ENCODE measurements around the gene MKNK2. TPM values are rescaled to one million over a fixed set of nuclear protein-coding genes. Genes with fewer than 3 reads are reported as not detected.

The MKNK2 gene
- total and polyA plus RNA-seq, 2 donors (not counting 1 experiment from before 2014, with no cell fraction given) = 440 to 777 TPM

DNA sequence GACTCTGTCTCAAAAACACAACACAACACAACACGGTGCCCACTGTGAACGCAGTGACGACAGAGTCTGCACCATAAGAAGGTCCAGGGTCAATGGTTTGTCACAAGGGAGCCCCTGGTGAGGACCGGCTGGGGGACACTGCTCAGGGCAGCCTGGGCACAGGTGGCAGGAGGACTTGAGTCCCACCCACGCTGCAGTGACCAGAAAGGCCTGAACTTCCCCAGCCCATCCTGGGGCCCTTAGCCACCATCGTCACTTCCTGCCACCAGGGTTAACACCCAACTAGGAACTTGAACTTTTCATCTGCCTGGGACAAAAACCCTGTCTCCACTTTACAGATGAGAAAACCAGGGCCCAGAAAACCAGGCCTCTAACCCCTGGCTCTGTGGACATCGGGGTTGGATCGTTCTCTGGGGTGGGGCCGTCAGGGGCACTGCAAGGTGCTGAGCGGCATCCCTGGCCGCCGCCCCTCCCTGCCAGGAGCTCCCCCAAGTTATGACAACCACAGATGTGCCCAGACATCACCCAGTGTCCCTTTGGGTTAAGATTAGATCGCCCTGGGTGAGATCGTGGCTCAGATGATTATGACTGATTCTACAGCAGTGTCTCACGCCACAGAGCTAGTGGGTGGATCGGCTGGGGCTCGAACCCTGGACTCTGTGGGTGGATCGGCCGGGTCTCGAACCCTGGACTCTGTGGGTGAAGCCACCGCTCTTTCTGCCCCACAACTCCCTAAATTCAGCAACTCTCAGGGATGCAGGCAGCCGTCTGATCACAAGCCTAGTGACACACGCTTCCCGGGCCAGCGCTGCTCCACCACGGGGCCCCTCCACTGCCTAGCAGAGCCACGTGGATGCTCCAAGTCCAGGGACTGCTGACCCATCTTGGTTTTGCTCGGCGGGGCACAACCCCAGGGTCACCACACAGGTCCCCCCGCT, 31.1 kb upstream of the MKNK2 start:
- Histone ChIP-seq H3K9ac (ENCODE audit: low read length) (peak overlapping the region; percentile 99), H3K4me3 (ENCODE audit: control extremely low read depth in 1 of 5, extremely low read depth in 1 of 5, insufficient read depth in 1 of 5, low read depth in 2 of 5, low read length in 4 of 5) (peak overlapping the region; percentile 38 to 100 (median 98)), H3K4me2 (replicated peaks; ENCODE audit: low read depth, low read length, poor library complexity, severe bottlenecking) (peak overlapping the region; percentile 95), H3K36me3 (replicated peaks in 1 of 2; ENCODE audit: control extremely low read depth in 1 of 2, control insufficient read depth in 1 of 2, extremely low read depth in 1 of 2, insufficient read depth in 2 of 2, low read length in 1 of 2) (peaks cover 0 to 52% of the 10 kb centered on the region in 2 experiments), H3K79me2 (ENCODE audit: control insufficient read depth, insufficient read depth, low read length) (peaks cover 87% of the 10 kb centered on the region), H4K20me1 (ENCODE audit: control insufficient read depth, insufficient read depth, low read length, poor library complexity, severe bottlenecking) (peaks cover 71% of the 10 kb centered on the region), H3K27ac (ENCODE audit: low read length in 2 of 2) (peak overlapping the region; percentile 96 to 99), H3K4me1 (ENCODE audit: control insufficient read depth in 2 of 2, insufficient read depth in 2 of 2, low read length in 2 of 2) (peaks cover 57 to 70% of the 10 kb centered on the region in 2 donors), H3K9me3 (ENCODE audit: control extremely low read depth in 1 of 3, control insufficient read depth in 2 of 3, insufficient read depth in 1 of 3, low read length in 2 of 3) (peaks cover 0 to 7% (median 0%) of the 10 kb centered on the region in 3 donors), H2AFZ (ENCODE audit: insufficient read depth, low read depth, low read length, poor library complexity, severe bottlenecking) (no peak overlapping the region), H3K27me3 (replicated peaks in 1 of 4; ENCODE audit: control extremely low read depth in 1 of 4, control insufficient read depth in 3 of 4, insufficient read depth in 4 of 4, low read length in 3 of 4) (no peaks in the 10 kb centered on the region)
- Mint-ChIP-seq H3K4me1 (peaks cover 72% of the 10 kb centered on the region), H3K27ac (peak overlapping the region; percentile 99), H3K4me3 (peak overlapping the region; percentile 92), H3K27me3 (no peaks in the 10 kb centered on the region), H3K9me3 (ENCODE audit: insufficient read depth) (no peaks in the 10 kb centered on the region)
- POLR2A ChIA-PET = interaction anchor here (0.6 to 10.2 kb wide), 7 partner anchors 13 to 424 kb away, joined by 3 to 123 read pairs (median 4); partner anchors contain the start of genes IZUMO4, MKNK2 and MOB3A
- TF ChIP-seq, protein P1, sequence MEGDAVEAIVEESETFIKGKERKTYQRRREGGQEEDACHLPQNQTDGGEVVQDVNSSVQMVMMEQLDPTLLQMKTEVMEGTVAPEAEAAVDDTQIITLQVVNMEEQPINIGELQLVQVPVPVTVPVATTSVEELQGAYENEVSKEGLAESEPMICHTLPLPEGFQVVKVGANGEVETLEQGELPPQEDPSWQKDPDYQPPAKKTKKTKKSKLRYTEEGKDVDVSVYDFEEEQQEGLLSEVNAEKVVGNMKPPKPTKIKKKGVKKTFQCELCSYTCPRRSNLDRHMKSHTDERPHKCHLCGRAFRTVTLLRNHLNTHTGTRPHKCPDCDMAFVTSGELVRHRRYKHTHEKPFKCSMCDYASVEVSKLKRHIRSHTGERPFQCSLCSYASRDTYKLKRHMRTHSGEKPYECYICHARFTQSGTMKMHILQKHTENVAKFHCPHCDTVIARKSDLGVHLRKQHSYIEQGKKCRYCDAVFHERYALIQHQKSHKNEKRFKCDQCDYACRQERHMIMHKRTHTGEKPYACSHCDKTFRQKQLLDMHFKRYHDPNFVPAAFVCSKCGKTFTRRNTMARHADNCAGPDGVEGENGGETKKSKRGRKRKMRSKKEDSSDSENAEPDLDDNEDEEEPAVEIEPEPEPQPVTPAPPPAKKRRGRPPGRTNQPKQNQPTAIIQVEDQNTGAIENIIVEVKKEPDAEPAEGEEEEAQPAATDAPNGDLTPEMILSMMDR (IDR thresholded peaks at IDR 0.05) = no peak
- TF ChIP-seq EZH2 (IDR thresholded peaks at IDR 0.05; ENCODE audit: borderline replicate concordance, insufficient read depth, low read depth, low read length, poor library complexity, severe bottlenecking) = no peak
- DNase-seq = peak; percentile 68
- CTCF ChIA-PET = interaction anchor here (0.8 to 6.5 kb wide), 7 partner anchors 8 to 41 kb away, joined by 3 to 54 read pairs (median 4); partner anchors contain the start of gene MOB3A
- 60% methylated on average over 28 of the region's 30 CpGs for WGBS (ENCODE audit: insufficient coverage)
- ATAC-seq (ENCODE audit: low read depth) = peak; percentile 5
- intact Hi-C loops (cut with micrococcal nuclease) = loop anchor here (2.0 to 10.0 kb wide), 3 partner anchors 13 to 543 kb away; partner anchors contain the start of genes IZUMO4 and MOB3A

Measured in B cell (primary cell).